A673 (cell line): Measurements from ENCODE around the gene TRPC4. TPM values are rescaled to one million over a fixed set of nuclear protein-coding genes. Genes with fewer than 3 reads are reported as not detected.

Source experiments
- BruUV-seq: library from RNA; stranded (reverse); fragments of 400-500 nt; replicated peaks from 2 replicates; lab custom pipeline; 2021; lab: Mats Ljungman, UMichigan
- CTCF ChIA-PET: fragments of 300-600 bp; sonication (Branson Sonifier 250); formaldehyde crosslinking; loops from one replicate; lab custom pipeline; 2022; ENCODE audit warnings: antibody characterized with exemption; lab: Charles Lee
- POLR2A ChIA-PET: fragments of 300-600 bp; sonication (Branson Sonifier 250); formaldehyde crosslinking; loops from one replicate; lab custom pipeline; 2022; ENCODE audit warnings: antibody characterized with exemption; ENCODE audit not compliant: low non-redundant PET; lab: Charles Lee
- DNase-seq: peaks from one replicate; pipeline ENCODE4 v3.0.0-alpha.2; 2015; ENCODE audit warnings: low spot score
- H3K27ac ChIP-seq: fragments of 200-600 bp; sonication (generic); 2 replicates; pipeline ENCODE4 v1.5.1; 2016; ENCODE audit warnings: mixed run types, low read depth, mild to moderate bottlenecking, mixed read lengths, antibody characterized with exemption, low read length; ENCODE audit not compliant: poor library complexity, severe bottlenecking
- H3K27me3 ChIP-seq: fragments of 200-600 bp; sonication (generic); replicated peaks from 2 replicates; pipeline ENCODE4 v1.6.1; 2017; ENCODE audit warnings: mixed run types, low read depth, mild to moderate bottlenecking, mixed read lengths, antibody characterized with exemption, low read length; ENCODE audit not compliant: insufficient read depth, poor library complexity
- H3K36me3 ChIP-seq: fragments of 200-600 bp; sonication (generic); 2 replicates; pipeline ENCODE4 v1.6.1; 2016; ENCODE audit warnings: mixed run types, mild to moderate bottlenecking, mixed read lengths, antibody characterized with exemption, low read length; ENCODE audit not compliant: insufficient read depth, poor library complexity, severe bottlenecking
- H3K4me1 ChIP-seq: fragments of 200-600 bp; sonication (generic); 2 replicates; pipeline ENCODE4 v1.6.1; 2017; ENCODE audit warnings: mixed run types, mild to moderate bottlenecking, mixed read lengths, antibody characterized with exemption, low read length; ENCODE audit not compliant: insufficient read depth, poor library complexity, severe bottlenecking
- H3K4me3 ChIP-seq: fragments of 200-600 bp; sonication (generic); 2 replicates; pipeline ENCODE4 v1.5.1; 2016; ENCODE audit warnings: low read depth, mixed run types, mild to moderate bottlenecking, mixed read lengths, low read length; ENCODE audit not compliant: poor library complexity, severe bottlenecking
- H3K9me3 ChIP-seq: fragments of 200-600 bp; sonication (generic); 2 replicates; pipeline ENCODE4 v1.6.1; 2016; ENCODE audit warnings: mixed run types, low read depth, mild to moderate bottlenecking, mixed read lengths, antibody characterized with exemption, low read length; ENCODE audit not compliant: poor library complexity, severe bottlenecking
- CTCF ChIP-seq: fragments of 300-800, 200-600 bp; sonication (generic); conservative IDR thresholded peaks from 2 replicates; pipeline ENCODE4 v1.5.1; 2017; ENCODE audit warnings: low read depth, mild to moderate bottlenecking, antibody characterized with exemption, low read length, moderate library complexity, mixed read lengths
- EZH2 ChIP-seq: fragments of 200-600 bp; sonication (generic); IDR thresholded peaks from 2 replicates; pipeline ENCODE4 v1.6.1; 2017; ENCODE audit warnings: borderline replicate concordance, low read depth, mild to moderate bottlenecking, mixed read lengths, antibody characterized with exemption, low read length; ENCODE audit not compliant: poor library complexity, severe bottlenecking
- intact Hi-C: fragments of 100-400 bp; cut with micrococcal nuclease; formaldehyde crosslinking; loops from one replicate; pipeline ENCODE4 v1.10.0; 2022; ENCODE audit not compliant: unreplicated experiment
- total RNA-seq: library from RNA; stranded (reverse); gene quantifications from 2 replicates; pipeline ENCODE4 v1.2.3, GENCODE V29; 2021

TRPC4 gene
- total RNA-seq, 1 experiment from 2014 or later, result 27.0 TPM

GRCh38 chr13:37889820-37890219 is 20.2 kb upstream of the TRPC4 start:
- POLR2A ChIA-PET, result interaction anchor here (0.6 to 0.7 kb wide), 2 partner anchors 249 to 479 kb away, joined by 3 to 5 read pairs; no protein-coding TSS in a partner anchor
- no TSS peak for BruUV-seq
- Histone ChIP-seq H3K4me3 (no peak overlapping the region), H3K4me1 (peaks cover 15% of the 10 kb centered on the region), H3K36me3 (no peaks in the 10 kb centered on the region), H3K27me3 (no peaks in the 10 kb centered on the region), H3K9me3 (no peaks in the 10 kb centered on the region), H3K27ac (no peak overlapping the region)
- no peak for TF ChIP-seq CTCF
- no peak for TF ChIP-seq EZH2
- CTCF ChIA-PET, result no interaction called here
- intact Hi-C loops, result no loop called here
- peak; percentile 34 for DNase-seq

GRCh38 chr13:37889102-37889501 is 19.5 kb upstream of the TRPC4 start:
- Histone ChIP-seq H3K36me3 (no peaks in the 10 kb centered on the region), H3K9me3 (no peaks in the 10 kb centered on the region), H3K27ac (no peak overlapping the region), H3K4me1 (peaks cover 15% of the 10 kb centered on the region), H3K4me3 (no peak overlapping the region), H3K27me3 (no peaks in the 10 kb centered on the region)
- ChIA-PET CTCF (no interaction called here), POLR2A (no interaction called here)
- BruUV-seq, result no TSS peak
- DNase-seq, result no peak
- TF ChIP-seq CTCF (no peak), EZH2 (no peak)
- intact Hi-C loops, result no loop called here

GRCh38 chr13:37886879-37887278 is 17.3 kb upstream of the TRPC4 start:
- H3K27ac ChIP-seq, result no peak overlapping the region
- peaks cover 15% of the 10 kb centered on the region for H3K4me1 ChIP-seq
- ChIA-PET CTCF (no interaction called here), POLR2A (no interaction called here)
- H3K27me3 ChIP-seq, result no peaks in the 10 kb centered on the region
- TF ChIP-seq EZH2 (no peak), CTCF (no peak)
- intact Hi-C loops, result no loop called here
- no TSS peak for BruUV-seq
- no peak for DNase-seq
- no peaks in the 10 kb centered on the region for H3K9me3 ChIP-seq
- no peaks in the 10 kb centered on the region for H3K36me3 ChIP-seq
- H3K4me3 ChIP-seq, result no peak overlapping the region
